Raji (cell line): ENCODE data around the gene TMPRSS9.

Experiments
- POLR2A ChIP-seq: IDR thresholded peaks from 2 replicates; pipeline ENCODE4 v1.6.1; 2011; ENCODE audit warnings: low read depth, low read length, control low read depth; ENCODE audit not compliant: insufficient read depth

Gene TMPRSS9

GRCh38 chr19:2344381-2344870 lies 15.6 kb upstream of the TMPRSS9 start:
- TF ChIP-seq POLR2A = no peak

- no peak for TF ChIP-seq POLR2A
These were observed 15.0 kb upstream of the TMPRSS9 start for GRCh38 chr19:2345076-2345475.

- no peak for TF ChIP-seq POLR2A
These were observed 14.0 kb upstream of the TMPRSS9 start for GRCh38 chr19:2345794-2346663.

- TF ChIP-seq POLR2A = no peak
These were observed 9.4 kb upstream of the TMPRSS9 start for GRCh38 chr19:2350656-2351055.

- TF ChIP-seq POLR2A = no peak
These were observed 8.5 kb upstream of the TMPRSS9 start for GRCh38 chr19:2351591-2351990.

GRCh38 chr19:2352121-2352520 lies 7.9 kb upstream of the TMPRSS9 start:
- no peak for TF ChIP-seq POLR2A

- no peak for TF ChIP-seq POLR2A
These were observed 6.7 kb upstream of the TMPRSS9 start for GRCh38 chr19:2353159-2353886.

- TF ChIP-seq POLR2A = no peak
These were observed 6.0 kb upstream of the TMPRSS9 start for GRCh38 chr19:2353887-2354592.

GRCh38 chr19:2354670-2355069 lies 5.4 kb upstream of the TMPRSS9 start:
- no peak for TF ChIP-seq POLR2A

GRCh38 chr19:2355168-2356035 lies 4.7 kb upstream of the TMPRSS9 start:
- no peak for TF ChIP-seq POLR2A

- TF ChIP-seq POLR2A = no peak
These were observed 3.9 kb upstream of the TMPRSS9 start for GRCh38 chr19:2356036-2356646.

- no peak for TF ChIP-seq POLR2A
These were observed 2.5 kb upstream of the TMPRSS9 start for GRCh38 chr19:2357279-2358206.

GRCh38 chr19:2358548-2359173 lies 1.4 kb upstream of the TMPRSS9 start:
- no peak for TF ChIP-seq POLR2A
